ENCODE data around the gene ANKFN1.

Gene ANKFN1

GRCh38 chr17:56488800-56489199 lies 335.5 kb downstream of the ANKFN1 start:
- H3K9me3 ChIP-seq (ENCODE audit: control insufficient read depth, insufficient read depth, low read length) = no peaks in the 10 kb centered on the region
- H3K9me2 ChIP-seq (replicated peaks; ENCODE audit: control insufficient read depth, low read length) = no peaks in the 10 kb centered on the region
- TF ChIP-seq CTCF (IDR thresholded peaks at IDR 0.05; ENCODE audit: low read depth, low read length, poor library complexity, severe bottlenecking) (no peak), EZH2phosphoT487 (IDR thresholded peaks at IDR 0.05; ENCODE audit: borderline replicate concordance, low read length) (no peak)
- no peaks in the 10 kb centered on the region for H3K27me3 ChIP-seq (ENCODE audit: control insufficient read depth, low read length)
- H3K4me2 ChIP-seq (ENCODE audit: low read length) = no peak overlapping the region
- no peaks in the 10 kb centered on the region for H3K36me3 ChIP-seq (ENCODE audit: control insufficient read depth, low read length)
- H3F3A ChIP-seq (ENCODE audit: control insufficient read depth, insufficient read depth) = no peaks in the 10 kb centered on the region
- H3K4me1 ChIP-seq (ENCODE audit: control insufficient read depth, low read length) = no peaks in the 10 kb centered on the region
- no peak overlapping the region for H3K4me3 ChIP-seq (ENCODE audit: low read length)
- no peaks in the 10 kb centered on the region for H4K20me1 ChIP-seq (ENCODE audit: control insufficient read depth, insufficient read depth, low read depth, low read length)
- H3K27ac ChIP-seq (ENCODE audit: low read depth, low read length) = no peak overlapping the region
- no peaks in the 10 kb centered on the region for H3K79me2 ChIP-seq (ENCODE audit: control insufficient read depth, low read length)

GRCh38 chr17:56489980-56490379 lies 336.7 kb downstream of the ANKFN1 start:
- Histone ChIP-seq H3K79me2 (ENCODE audit: control insufficient read depth, low read length) (no peaks in the 10 kb centered on the region), H3K27ac (ENCODE audit: low read depth, low read length) (no peak overlapping the region), H3K9me3 (ENCODE audit: control insufficient read depth, insufficient read depth, low read length) (no peaks in the 10 kb centered on the region), H3K27me3 (ENCODE audit: control insufficient read depth, low read length) (no peaks in the 10 kb centered on the region), H3K4me3 (ENCODE audit: low read length) (no peak overlapping the region), H4K20me1 (ENCODE audit: control insufficient read depth, insufficient read depth, low read depth, low read length) (no peaks in the 10 kb centered on the region), H3K4me2 (ENCODE audit: low read length) (no peak overlapping the region), H3K4me1 (ENCODE audit: control insufficient read depth, low read length) (no peaks in the 10 kb centered on the region), H3K36me3 (ENCODE audit: control insufficient read depth, low read length) (no peaks in the 10 kb centered on the region), H3K9me2 (replicated peaks; ENCODE audit: control insufficient read depth, low read length) (no peaks in the 10 kb centered on the region), H3F3A (ENCODE audit: control insufficient read depth, insufficient read depth) (no peaks in the 10 kb centered on the region)
- TF ChIP-seq EZH2phosphoT487 (IDR thresholded peaks at IDR 0.05; ENCODE audit: borderline replicate concordance, low read length) (no peak), CTCF (IDR thresholded peaks at IDR 0.05; ENCODE audit: low read depth, low read length, poor library complexity, severe bottlenecking) (no peak)

- H3K4me2 ChIP-seq (ENCODE audit: low read length) = no peak overlapping the region
- H4K20me1 ChIP-seq (ENCODE audit: control insufficient read depth, insufficient read depth, low read depth, low read length) = no peaks in the 10 kb centered on the region
- H3F3A ChIP-seq (ENCODE audit: control insufficient read depth, insufficient read depth) = no peaks in the 10 kb centered on the region
- H3K4me1 ChIP-seq (ENCODE audit: control insufficient read depth, low read length) = no peaks in the 10 kb centered on the region
- H3K79me2 ChIP-seq (ENCODE audit: control insufficient read depth, low read length) = no peaks in the 10 kb centered on the region
- no peak overlapping the region for H3K4me3 ChIP-seq (ENCODE audit: low read length)
- no peaks in the 10 kb centered on the region for H3K9me3 ChIP-seq (ENCODE audit: control insufficient read depth, insufficient read depth, low read length)
- no peaks in the 10 kb centered on the region for H3K36me3 ChIP-seq (ENCODE audit: control insufficient read depth, low read length)
- no peak overlapping the region for H3K27ac ChIP-seq (ENCODE audit: low read depth, low read length)
- H3K9me2 ChIP-seq (replicated peaks; ENCODE audit: control insufficient read depth, low read length) = no peaks in the 10 kb centered on the region
- TF ChIP-seq CTCF (IDR thresholded peaks at IDR 0.05; ENCODE audit: low read depth, low read length, poor library complexity, severe bottlenecking) = no peak
- TF ChIP-seq EZH2phosphoT487 (IDR thresholded peaks at IDR 0.05; ENCODE audit: borderline replicate concordance, low read length) = no peak
- H3K27me3 ChIP-seq (ENCODE audit: control insufficient read depth, low read length) = no peaks in the 10 kb centered on the region
These were observed 342.3 kb downstream of the ANKFN1 start for GRCh38 chr17:56495556-56495955.

- Histone ChIP-seq H3K9me3 (ENCODE audit: control insufficient read depth, insufficient read depth, low read length) (no peaks in the 10 kb centered on the region), H3K4me3 (ENCODE audit: low read length) (no peak overlapping the region)
These were observed 343.9 kb downstream of the ANKFN1 start for GRCh38 chr17:56497132-56497531.

More at GRCh38 chr17:56497132-56497531, 343.9 kb downstream of the ANKFN1 start:
- Histone ChIP-seq H3K9me2 (replicated peaks; ENCODE audit: control insufficient read depth, low read length) (no peaks in the 10 kb centered on the region), H3F3A (ENCODE audit: control insufficient read depth, insufficient read depth) (no peaks in the 10 kb centered on the region), H3K4me1 (ENCODE audit: control insufficient read depth, low read length) (no peaks in the 10 kb centered on the region), H3K4me2 (ENCODE audit: low read length) (no peak overlapping the region), H3K79me2 (ENCODE audit: control insufficient read depth, low read length) (no peaks in the 10 kb centered on the region), H3K36me3 (ENCODE audit: control insufficient read depth, low read length) (no peaks in the 10 kb centered on the region), H3K27me3 (ENCODE audit: control insufficient read depth, low read length) (0 out of 2 replicates have a peak, but pooled peaks cover under 1% of the 10 kb centered on the region), H4K20me1 (ENCODE audit: control insufficient read depth, insufficient read depth, low read depth, low read length) (no peaks in the 10 kb centered on the region), H3K27ac (ENCODE audit: low read depth, low read length) (no peak overlapping the region)
- TF ChIP-seq EZH2phosphoT487 (IDR thresholded peaks at IDR 0.05; ENCODE audit: borderline replicate concordance, low read length) = no peak
- TF ChIP-seq CTCF (IDR thresholded peaks at IDR 0.05; ENCODE audit: low read depth, low read length, poor library complexity, severe bottlenecking) = no peak

Measured in DOHH2 (cell line).